Heart right ventricle (tissue), 16 donors: ENCODE results near the gene UBE2QL1. TPM values are rescaled to one million over a fixed set of nuclear protein-coding genes. Genes with fewer than 3 reads are reported as not detected.
A peak's percentile ranks its signal among the peaks of the same experiment; 100 is the strongest.
"Not testable (repeated sequence)": the region's sequence is repeated elsewhere in the genome, so short reads cannot be mapped to it uniquely, and the experiment has no call there.

Source experiments
- ATAC-seq, 8 donors: fragments of 200-7000 bp; cut with Tn5 transposase; one replicate each; pipeline ENCODE4 v1.9.1; 2020; ENCODE audit warnings: mild to moderate bottlenecking in 8 of 8, moderate library complexity in 8 of 8, moderate number of reproducible peaks in 1 of 8
- DNase-seq, 2 donors: peaks; one replicate each; pipeline ENCODE4 v3.0.0-alpha.2; 2020
- H3K27ac ChIP-seq, 10 donors: fragments of 200-600 bp; sonication (generic) in 2 of 10; one replicate each; pipeline versions ENCODE4 v1.5.0 to v1.8.0; 2020 to 2022; ENCODE audit warnings: mild to moderate bottlenecking in 3 of 10
- H3K27me3 ChIP-seq, 7 donors: fragments of 200-600 bp; one replicate each; pipeline ENCODE4 v1.8.0; 2021 to 2022; ENCODE audit warnings: mild to moderate bottlenecking in 2 of 7
- H3K36me3 ChIP-seq, 9 donors: fragments of 200-600 bp; sonication (generic) in 1 of 9; one replicate each; pipeline versions ENCODE4 v1.5.0 to v1.8.0; 2020 to 2022; ENCODE audit warnings: mild to moderate bottlenecking in 2 of 9
- H3K4me1 ChIP-seq, 9 donors: fragments of 200-600 bp; sonication (generic) in 1 of 9; one replicate each; pipeline versions ENCODE4 v1.5.0 to v1.8.0; 2020 to 2022; ENCODE audit warnings: mild to moderate bottlenecking in 4 of 9
- H3K4me3 ChIP-seq, 10 donors: fragments of 200-600 bp; sonication (generic) in 2 of 10; one replicate each; pipeline versions ENCODE4 v1.5.0 to v1.8.0; 2020 to 2022; ENCODE audit warnings: mild to moderate bottlenecking in 7 of 10, moderate library complexity in 2 of 10
- H3K9me3 ChIP-seq, 11 donors: fragments of 200-600 bp in 10 of 11; sonication (generic) in 2 of 11; one replicate each; pipeline versions ENCODE4 v1.5.0 to v1.8.0; 2013 to 2022; ENCODE audit warnings: mild to moderate bottlenecking in 2 of 11, control low read depth in 1 of 11, moderate library complexity in 1 of 11
- CTCF ChIP-seq, 9 donors: fragments of 200-600 bp; sonication (generic) in 2 of 9; IDR thresholded peaks; one replicate each; pipeline versions ENCODE4 v1.5.0 to v1.8.0; 2021 to 2022; ENCODE audit warnings: antibody characterized with exemption in 9 of 9, mild to moderate bottlenecking in 5 of 9, moderate library complexity in 1 of 9
- WGBS, 2 donors: extraction: QIAGEN DNeasy Blood & Tissue Kit; methylation state at CpG; one replicate each; pipeline ENCODE4 v1.1.7; 2013; ENCODE audit warnings: inconsistent platforms in 1 of 2; 5-methylcytosine and 5-hydroxymethylcytosine counted together
- intact Hi-C, 10 donors: fragments of 100-400 bp; cut with DNase I; formaldehyde crosslinking; loops; one replicate each; pipeline versions ENCODE4 v1.11.1 to v1.14.2; 2022
- polyA plus RNA-seq, 2 donors: library from polyadenylated mRNA; stranded (reverse); fragments of 200-250 nt; gene quantifications; one replicate each; pipeline ENCODE4 v1.2.3, GENCODE V29; 2013
- total RNA-seq, 10 donors: library from RNA; stranded (reverse); fragmentation: NEBNext Ultra II Directional in 3 of 10; extraction: Animal tissue kit (Norgen Biotek cat#: 25700) in 3 of 10; gene quantifications; one replicate each; pipeline versions ENCODE4 v1.2.1 to v1.2.4, GENCODE V29; 2021 to 2023
- donor health status: Arrhythmogenic right ventricular cardiomyopathy.
- donor health status: ischemic (EF 13 %, LVEDD 7.1; RV severe dilation, severe dysfunction).
- donor health status: healthy with polysubstance abuse.
- donor health status: DM: no; HTN: yes; CAD: no.
- donor health status: DM: no; HTN: no; CAD: no.
- donor health status: ischemic (EF 25% LVEDD 6.9; RV normal size, moderate dysfunction).
- donor health status: ischemic (EF 25% LVEDD 5.7; RV mildly dilated, moderate dysfunction).
- donor health status: healthy.
- donor health status: DM: yes; HTN: yes; CAD: no.
- donor health status: Ischemic cardiomyopathy.
- donor health status: ischemic (EF 35%, LVEDD 5.7; RV mildly dilated, moderate dysfunction).
- donor health status: nonischemic (EF 11% LVEDD 7.7; RV severe dilation, severe dysfunction).
- donor health status: DM: yes; HTN: yes; CAD: no.
- donor health status: PGD.
- donor health status: ischemic (EF 29% LVEDD 5.4; RV normal size, mild dysfunction).
- donor health status: nonischemic (EF 23%, LVEDD 6.1; RV moderate dilation, normal function).

Gene UBE2QL1
- total and polyA plus RNA-seq, 12 donors = 8.9 to 26.3 (median 18.1) TPM

GRCh38 chr5:6510132-6510531, 61.5 kb downstream of the UBE2QL1 start:
- Histone ChIP-seq H3K4me1 (peaks cover 0 to 13% (median 0%) of the 10 kb centered on the region in 9 donors), H3K27me3 (no peaks in the 10 kb centered on the region), H3K27ac (no peak overlapping the region), H3K36me3 (no peaks in the 10 kb centered on the region), H3K4me3 (no peak overlapping the region), H3K9me3 (no peaks in the 10 kb centered on the region)
- intact Hi-C loops = no loop called here
- peak in 5 of 8 donors; percentile 51 to 81 (median 61) for ATAC-seq
- 45 to 49% methylated on average over 2 of the region's 2 CpGs for WGBS, 2 donors
- DNase-seq = no peak
- TF ChIP-seq CTCF (IDR thresholded peaks at IDR 0.05) = no peak

- no peak for TF ChIP-seq CTCF (IDR thresholded peaks at IDR 0.05)
- H3K36me3 ChIP-seq = no peaks in the 10 kb centered on the region
- no peak overlapping the region for H3K4me3 ChIP-seq
- H3K4me1 ChIP-seq = peaks cover 0 to 13% (median 0%) of the 10 kb centered on the region in 9 donors
- DNase-seq = no peak
- no peaks in the 10 kb centered on the region for H3K9me3 ChIP-seq
- 81 to 86% methylated on average over 4 of the region's 4 CpGs for WGBS, 2 donors
- no peak for ATAC-seq
- H3K27me3 ChIP-seq = no peaks in the 10 kb centered on the region
- H3K27ac ChIP-seq = no peak overlapping the region
- intact Hi-C loops = no loop called here
Observed at GRCh38 chr5:6510973-6511372, 62.3 kb downstream of the UBE2QL1 start.

GRCh38 chr5:6515812-6516211, 67.2 kb downstream of the UBE2QL1 start:
- H3K36me3 ChIP-seq, H3K27me3 ChIP-seq, H3K4me1 ChIP-seq, H3K9me3 ChIP-seq, ATAC-seq, intact Hi-C loops, H3K4me3 ChIP-seq, DNase-seq, H3K27ac ChIP-seq: not testable (repeated sequence)
- WGBS, 2 donors = 80 to 82% methylated on average over 5 of the region's 5 CpGs

- H3K4me3 ChIP-seq = no peak overlapping the region
- peaks cover 0 to 9% (median 0%) of the 10 kb centered on the region in 7 donors for H3K27me3 ChIP-seq
- no peaks in the 10 kb centered on the region for H3K9me3 ChIP-seq
- intact Hi-C loops = no loop called here
- H3K4me1 ChIP-seq = no peaks in the 10 kb centered on the region
- no peaks in the 10 kb centered on the region for H3K36me3 ChIP-seq
- no peak for TF ChIP-seq CTCF (IDR thresholded peaks at IDR 0.05)
- H3K27ac ChIP-seq = no peak overlapping the region
- DNase-seq (no peak), ATAC-seq (no peak)
- 43 to 52% methylated on average over 4 of the region's 4 CpGs for WGBS, 2 donors
Observed at GRCh38 chr5:6516823-6517222, 68.2 kb downstream of the UBE2QL1 start.

- DNase-seq (no peak), ATAC-seq (no peak)
- no peaks in the 10 kb centered on the region for H3K9me3 ChIP-seq
- no peak for TF ChIP-seq CTCF (IDR thresholded peaks at IDR 0.05)
- intact Hi-C loops = no loop called here
- H3K27ac ChIP-seq = no peak overlapping the region
- H3K4me3 ChIP-seq = no peak overlapping the region
- H3K4me1 ChIP-seq = no peaks in the 10 kb centered on the region
- H3K27me3 ChIP-seq = peaks cover 0 to 16% (median 0%) of the 10 kb centered on the region in 7 donors
- H3K36me3 ChIP-seq = no peaks in the 10 kb centered on the region
- 77 to 82% methylated on average over 6 of the region's 6 CpGs for WGBS, 2 donors
Observed at GRCh38 chr5:6517510-6517909, 68.9 kb downstream of the UBE2QL1 start.
